HG03025 (cell line): ENCODE results near the gene LIPK.

Source experiments
- ATAC-seq: cut with Tn5 transposase; IDR thresholded peaks from one replicate; pipeline ENCODE4 v1.9.1; 2021; ENCODE audit warnings: mild to moderate bottlenecking, moderate library complexity; ENCODE audit not compliant: unreplicated experiment, low FRiP score

Gene LIPK

DNA sequence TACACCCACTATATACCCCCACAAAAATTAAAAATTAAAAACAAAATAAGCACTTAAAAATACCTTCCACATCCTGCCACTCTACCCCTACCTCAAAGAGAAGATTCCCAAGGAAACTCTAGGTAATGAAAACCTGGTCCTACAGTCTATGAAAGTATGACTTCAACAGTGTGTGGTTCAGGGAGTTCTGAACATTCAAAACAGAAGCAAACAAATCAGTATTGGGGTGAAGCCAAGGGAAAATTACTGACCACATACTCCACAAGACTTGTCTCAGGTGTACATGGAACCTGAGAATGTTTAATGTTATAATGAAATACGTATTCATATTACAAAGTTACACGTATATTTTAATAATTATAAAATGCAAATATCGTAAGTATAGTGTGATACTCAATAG is 76.2 kb downstream of the LIPK start:
- ATAC-seq, result no peak

DNA sequence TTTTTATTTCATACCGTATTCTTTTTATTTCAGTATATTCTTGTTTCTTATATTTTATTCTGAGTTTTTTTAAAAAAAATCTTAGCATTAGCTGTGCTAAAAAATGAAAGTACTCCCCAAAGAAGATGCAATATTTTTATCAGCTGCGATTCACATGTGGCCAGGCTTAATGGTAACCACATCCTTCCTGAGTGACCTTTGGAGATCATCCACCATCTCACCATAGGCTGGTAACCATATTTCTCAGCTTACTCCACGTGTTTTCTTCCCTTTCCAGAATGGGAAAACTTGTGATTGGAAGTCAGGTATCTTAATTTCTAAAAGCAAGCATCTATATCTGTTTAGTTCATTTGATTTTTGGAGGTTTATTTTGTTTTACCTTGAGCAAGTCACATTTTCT is 77.7 kb downstream of the LIPK start:
- no peak for ATAC-seq

- ATAC-seq, result no peak
Observed at GRCh38 chr10:88786032-88786770, 80.2 kb downstream of the LIPK start.

GRCh38 chr10:88787463-88787862 is 81.4 kb downstream of the LIPK start:
- no peak for ATAC-seq

DNA sequence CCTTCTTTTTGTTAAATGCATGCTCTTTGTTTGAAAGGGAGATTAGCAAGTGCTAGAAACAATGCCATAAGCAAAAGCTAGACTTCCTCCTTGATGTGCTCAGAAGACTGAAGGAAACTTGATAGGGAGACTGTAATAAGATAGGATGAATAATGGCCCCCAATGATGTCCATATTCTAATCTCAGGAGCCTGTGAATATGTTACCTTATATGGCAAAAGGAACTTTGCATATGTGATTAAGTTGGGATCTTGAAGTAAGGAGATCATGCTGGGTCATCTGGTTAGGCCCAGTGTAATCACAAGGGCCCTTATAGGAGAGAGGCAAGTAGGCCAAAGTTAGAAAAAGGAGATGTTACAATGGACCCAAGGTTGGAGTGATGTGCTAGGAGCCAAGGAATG is 82.9 kb downstream of the LIPK start:
- no peak for ATAC-seq

DNA sequence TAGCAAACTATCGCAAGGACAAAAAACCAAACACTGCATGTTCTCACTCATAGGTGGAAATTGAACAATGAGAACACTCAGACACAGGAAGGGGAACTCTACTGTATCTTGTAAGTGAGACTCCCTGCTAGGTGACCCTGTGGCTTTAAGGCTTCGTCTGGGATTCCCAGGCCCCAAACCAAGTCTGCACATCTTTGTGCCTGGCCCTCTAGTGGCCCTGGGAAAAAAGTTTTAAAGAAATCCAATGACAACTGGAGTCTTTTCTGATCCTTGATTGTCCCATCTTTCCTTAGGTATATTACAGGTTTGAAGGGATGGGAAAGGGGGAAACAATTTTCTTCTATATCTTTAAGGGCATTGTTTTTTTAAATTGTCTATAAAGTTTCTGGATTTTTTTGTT is 85.9 kb downstream of the LIPK start:
- no peak for ATAC-seq

GRCh38 chr10:88792661-88793060 is 86.6 kb downstream of the LIPK start:
- ATAC-seq, result no peak

DNA sequence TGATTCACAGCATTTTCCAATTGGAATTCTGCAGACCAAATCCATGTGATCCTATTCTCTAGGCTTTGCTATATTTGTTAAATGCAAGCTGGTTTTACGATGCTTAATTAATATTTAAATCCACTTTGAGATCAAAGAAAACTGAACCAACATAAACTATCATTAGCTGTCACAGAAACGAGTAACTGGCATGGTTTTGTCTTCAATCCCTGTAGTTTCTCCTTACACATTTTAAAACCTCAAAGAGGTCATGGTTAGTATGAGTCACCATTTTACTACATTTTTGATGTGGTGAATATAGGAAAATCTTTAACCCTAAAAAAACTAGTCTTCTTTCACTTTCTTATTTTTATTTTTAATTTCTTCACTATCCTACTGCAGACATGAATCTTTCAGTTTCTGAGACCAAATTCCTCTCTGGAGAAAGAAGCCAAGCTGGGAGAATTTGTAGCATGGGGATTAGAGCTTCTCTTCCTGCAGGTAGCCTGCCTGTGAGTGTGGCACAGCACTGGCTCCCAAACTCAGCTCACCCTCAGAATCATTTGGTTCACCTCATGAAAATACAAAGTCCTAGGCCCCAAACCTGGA is 87.8 kb downstream of the LIPK start:
- no peak for ATAC-seq

- no peak for ATAC-seq
Observed at GRCh38 chr10:88794731-88795130, 88.7 kb downstream of the LIPK start.

- ATAC-seq, result no peak
Observed at GRCh38 chr10:88800152-88801125, 94.4 kb downstream of the LIPK start.
